ENCODE results near the gene ARAP1.

ARAP1 gene

GRCh38 chr11:72639502-72640375 is 112.5 kb downstream of the ARAP1 start:
- no peak for TF ChIP-seq CTCF (IDR thresholded peaks at IDR 0.05; ENCODE audit: low read depth, low read length)
- H3K4me3 ChIP-seq (ENCODE audit: low read depth, low read length): no peak overlapping the region

GRCh38 chr11:72637926-72638325 is 114.3 kb downstream of the ARAP1 start:
- TF ChIP-seq CTCF (IDR thresholded peaks at IDR 0.05; ENCODE audit: low read depth, low read length): no peak
- no peak overlapping the region for H3K4me3 ChIP-seq (ENCODE audit: low read depth, low read length)

GRCh38 chr11:72637198-72637597 is 115.0 kb downstream of the ARAP1 start:
- TF ChIP-seq CTCF (IDR thresholded peaks at IDR 0.05; ENCODE audit: low read depth, low read length): no peak

GRCh38 chr11:72636376-72636775 is 115.8 kb downstream of the ARAP1 start:
- H3K4me3 ChIP-seq (ENCODE audit: low read depth, low read length): no peak overlapping the region
- no peak for TF ChIP-seq CTCF (IDR thresholded peaks at IDR 0.05; ENCODE audit: low read depth, low read length)

More at GRCh38 chr11:72637198-72637597, 115.0 kb downstream of the ARAP1 start:
- H3K4me3 ChIP-seq (ENCODE audit: low read depth, low read length): no peak overlapping the region

- no peak overlapping the region for H3K4me3 ChIP-seq (ENCODE audit: low read depth, low read length)
- TF ChIP-seq CTCF (IDR thresholded peaks at IDR 0.05; ENCODE audit: low read depth, low read length): no peak
Observed at GRCh38 chr11:72635933-72636332, 116.3 kb downstream of the ARAP1 start.

- no peak for TF ChIP-seq CTCF (IDR thresholded peaks at IDR 0.05; ENCODE audit: low read depth, low read length)
- no peak overlapping the region for H3K4me3 ChIP-seq (ENCODE audit: low read depth, low read length)
Observed at GRCh38 chr11:72635309-72635915, 116.8 kb downstream of the ARAP1 start.
